ENCODE data around the gene CYP3A4. TPM values are rescaled to one million over a fixed set of nuclear protein-coding genes. Genes with fewer than 3 reads are reported as not detected.

CYP3A4 gene
- total and polyA plus RNA-seq, 2 donors from 2014 or later: 0.37 TPM; not detected in 1

DNA sequence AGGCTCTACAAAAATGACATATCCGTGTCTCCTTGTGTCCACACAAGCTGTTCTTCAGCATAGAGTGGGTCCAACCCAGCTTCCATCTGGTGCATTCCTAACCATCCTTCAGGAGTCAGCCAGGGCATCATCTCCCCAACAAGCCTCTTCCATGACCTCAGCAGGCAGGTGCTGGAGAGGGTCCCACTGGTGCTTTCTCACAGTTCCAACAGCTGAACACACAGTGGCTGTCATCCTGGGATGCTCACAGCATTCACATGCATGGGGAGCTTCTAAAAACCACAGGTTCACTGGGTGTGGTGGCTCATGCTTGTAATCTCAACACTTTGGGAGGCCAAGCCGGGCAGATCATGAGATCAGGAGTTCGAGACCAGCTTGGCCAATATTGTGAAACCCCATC lies 6.4 kb upstream of the CYP3A4 start:
- H3K9me3 ChIP-seq (ENCODE audit: control insufficient read depth in 2 of 3, insufficient read depth in 1 of 3, low read length in 3 of 3): no peaks in the 10 kb centered on the region
- no peak overlapping the region for H3K9ac ChIP-seq (ENCODE audit: low read length in 3 of 3)
- DNase-seq (no peak), FAIRE-seq (no peak)
- no peak for TF ChIP-seq CTCF (IDR thresholded peaks at IDR 0.05; ENCODE audit: borderline replicate concordance, extremely low read depth, insufficient read depth)
- H3K4me1 ChIP-seq (ENCODE audit: control insufficient read depth in 2 of 3, insufficient read depth in 2 of 3, low read depth in 1 of 3, low read length in 3 of 3): peaks cover 0 to 10% (median 7%) of the 10 kb centered on the region in 3 donors
- no peak overlapping the region for H3K27ac ChIP-seq (ENCODE audit: low read depth in 2 of 2, low read length in 2 of 2)
- no peaks in the 10 kb centered on the region for H3K36me3 ChIP-seq (ENCODE audit: control insufficient read depth in 2 of 3, insufficient read depth in 3 of 3, low read length in 3 of 3)
- H3K4me3 ChIP-seq (ENCODE audit: low read length in 3 of 3): no peak overlapping the region
- H3K27me3 ChIP-seq (ENCODE audit: control insufficient read depth, insufficient read depth, low read length): no peaks in the 10 kb centered on the region
- intact Hi-C loops (cut with DNase I): no loop called here

DNA sequence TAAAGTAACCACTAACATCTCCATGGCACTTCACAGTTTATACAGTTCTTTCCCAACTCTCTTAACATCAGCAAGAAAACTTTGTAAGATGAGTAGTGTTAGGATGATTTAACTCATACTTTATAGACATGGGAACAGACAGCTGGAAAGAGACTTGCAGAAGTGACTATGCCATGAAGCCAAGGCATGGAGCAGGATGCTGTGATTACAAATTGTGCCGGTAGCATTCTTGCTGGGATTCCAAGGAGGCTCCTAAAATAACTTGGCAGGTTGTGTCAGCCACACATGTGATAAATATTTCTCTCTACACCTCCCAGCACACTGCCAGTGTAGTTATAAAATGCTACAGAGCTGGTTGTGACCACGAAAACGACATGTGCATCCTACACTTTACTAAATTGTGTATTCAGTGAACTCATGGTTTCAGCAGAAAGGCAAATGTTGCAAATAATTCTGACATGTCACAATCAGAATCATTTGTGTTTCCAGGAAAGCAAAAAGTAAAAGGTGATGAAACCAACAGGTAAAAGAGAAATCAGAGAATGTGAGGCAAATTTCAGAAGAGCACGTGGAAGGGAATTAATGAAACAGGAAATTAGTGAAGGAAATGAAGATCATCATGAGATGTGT lies 5.6 kb upstream of the CYP3A4 start:
- peaks cover 0 to 7% (median 7%) of the 10 kb centered on the region in 3 donors for H3K4me1 ChIP-seq (ENCODE audit: control insufficient read depth in 2 of 3, insufficient read depth in 2 of 3, low read depth in 1 of 3, low read length in 3 of 3)
- DNase-seq: no peak
- H3K36me3 ChIP-seq (ENCODE audit: control insufficient read depth in 2 of 3, insufficient read depth in 3 of 3, low read length in 3 of 3): no peaks in the 10 kb centered on the region
- H3K27ac ChIP-seq (ENCODE audit: low read depth in 2 of 2, low read length in 2 of 2): no peak overlapping the region
- no peaks in the 10 kb centered on the region for H3K9me3 ChIP-seq (ENCODE audit: control insufficient read depth in 2 of 3, insufficient read depth in 1 of 3, low read length in 3 of 3)
- intact Hi-C loops (cut with DNase I): no loop called here
- H3K4me3 ChIP-seq (ENCODE audit: low read length in 3 of 3): no peak overlapping the region
- H3K27me3 ChIP-seq (ENCODE audit: control insufficient read depth, insufficient read depth, low read length): no peaks in the 10 kb centered on the region
- no peak overlapping the region for H3K9ac ChIP-seq (ENCODE audit: low read length in 3 of 3)
- no peak for TF ChIP-seq CTCF (IDR thresholded peaks at IDR 0.05; ENCODE audit: borderline replicate concordance, extremely low read depth, insufficient read depth)
- no peak for FAIRE-seq

- DNase-seq (no peak), FAIRE-seq (no peak)
- intact Hi-C loops (cut with DNase I): no loop called here
- no peaks in the 10 kb centered on the region for H3K36me3 ChIP-seq (ENCODE audit: control insufficient read depth in 2 of 3, insufficient read depth in 3 of 3, low read length in 3 of 3)
- no peak overlapping the region for H3K9ac ChIP-seq (ENCODE audit: low read length in 3 of 3)
- no peak for TF ChIP-seq CTCF (IDR thresholded peaks at IDR 0.05; ENCODE audit: borderline replicate concordance, extremely low read depth, insufficient read depth)
- H3K9me3 ChIP-seq (ENCODE audit: control insufficient read depth in 2 of 3, insufficient read depth in 1 of 3, low read length in 3 of 3): no peaks in the 10 kb centered on the region
- no peak overlapping the region for H3K27ac ChIP-seq (ENCODE audit: low read depth in 2 of 2, low read length in 2 of 2)
- H3K4me1 ChIP-seq (ENCODE audit: control insufficient read depth in 2 of 3, insufficient read depth in 2 of 3, low read depth in 1 of 3, low read length in 3 of 3): peaks cover 0 to 7% (median 7%) of the 10 kb centered on the region in 3 donors
- no peaks in the 10 kb centered on the region for H3K27me3 ChIP-seq (ENCODE audit: control insufficient read depth, insufficient read depth, low read length)
- H3K4me3 ChIP-seq (ENCODE audit: low read length in 3 of 3): no peak overlapping the region
Measured at GRCh38 chr7:99788554-99788953, 4.6 kb upstream of the CYP3A4 start.
